NCI-H446 treated with DMSO at 0.1 percent for 48 hours (cell line): ENCODE measurements around the gene GPRIN2.
"Not testable (repeated sequence)": the region's sequence is repeated elsewhere in the genome, so short reads cannot be mapped to it uniquely, and the experiment has no call there.

Experiments
- DNase-seq: peaks from one replicate; lab custom pipeline; 2025; lab: John Stamatoyannopoulos, UW

Gene GPRIN2

GRCh38 chr10:46556515-46557318 is at the start of gene GPRIN2:
GPRIN2 (minus strand) TSS chr10:46556658; CDS start chr10:46550736, 5,922 bp downstream.
- DNase-seq: no peak

DNA sequence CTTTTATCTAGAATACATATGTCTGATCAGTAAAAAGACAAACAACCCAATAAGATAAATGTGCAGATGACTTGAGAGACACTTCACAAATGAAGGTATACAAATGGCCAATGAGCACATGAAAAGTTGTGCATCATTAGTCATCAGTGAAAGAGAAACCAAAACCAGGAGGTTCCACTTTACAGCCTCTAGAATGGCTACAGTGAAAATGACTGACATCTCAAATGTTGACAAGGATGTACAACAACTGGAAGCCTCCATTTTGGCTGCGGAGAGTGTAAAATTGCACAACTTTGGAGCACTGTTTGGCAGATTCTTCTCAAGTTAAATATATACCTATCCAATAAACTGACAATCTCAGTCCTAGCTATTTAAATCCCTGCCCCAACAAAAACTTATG is 44.1 kb upstream of the GPRIN2 start:
- not testable (repeated sequence) for DNase-seq

DNA sequence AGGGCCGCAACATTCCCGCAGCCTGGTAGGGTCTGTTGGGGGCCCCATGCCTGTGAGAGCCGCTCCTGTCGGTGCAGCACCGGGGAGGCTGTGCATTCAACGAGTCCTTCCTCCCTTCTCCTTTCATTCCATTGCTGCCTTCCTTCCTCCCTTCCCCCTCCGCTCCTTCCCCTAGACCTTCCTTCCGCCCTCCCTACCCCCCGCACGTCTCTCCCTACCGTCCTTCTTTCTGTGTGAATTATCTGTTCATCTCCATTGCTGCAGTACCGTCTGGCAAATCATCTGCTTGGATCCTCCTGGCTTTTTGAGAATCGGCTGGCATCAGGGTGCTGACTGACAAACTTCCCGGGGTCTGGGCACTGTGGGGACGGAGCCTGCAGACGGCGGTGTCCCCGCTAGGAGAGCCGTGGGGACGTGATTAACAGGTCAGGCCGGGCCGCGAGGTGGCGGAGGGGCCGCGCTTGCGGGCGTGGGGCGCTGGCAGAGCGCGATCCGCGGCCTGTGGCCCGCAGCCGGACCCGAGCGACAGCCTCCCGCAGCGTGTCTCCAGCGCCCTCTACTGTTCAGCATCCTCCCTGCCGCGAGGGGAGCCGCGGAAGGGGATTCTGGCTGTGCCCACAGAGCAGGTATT is 41.3 kb upstream of the GPRIN2 start:
- DNase-seq: not testable (repeated sequence)

DNA sequence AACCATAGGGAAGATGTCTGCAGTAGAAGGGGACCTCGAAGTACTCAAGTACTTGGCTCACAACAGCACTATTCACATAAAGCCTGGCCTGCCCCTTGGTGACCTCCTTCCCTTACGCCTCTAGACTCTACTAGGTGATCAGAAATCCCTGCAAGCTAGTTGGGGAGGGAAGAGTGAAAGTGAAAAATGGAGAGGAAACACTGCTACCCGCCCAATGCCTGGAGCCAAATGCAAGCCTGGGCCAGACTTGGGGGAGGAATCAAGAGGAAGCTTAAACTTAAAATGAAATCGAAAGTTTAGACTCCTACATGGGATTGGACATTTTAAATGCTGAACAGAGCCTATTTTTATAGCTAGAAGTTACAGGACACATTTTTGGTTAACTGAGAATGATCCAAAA is 40.1 kb upstream of the GPRIN2 start:
- DNase-seq: not testable (repeated sequence)

DNA sequence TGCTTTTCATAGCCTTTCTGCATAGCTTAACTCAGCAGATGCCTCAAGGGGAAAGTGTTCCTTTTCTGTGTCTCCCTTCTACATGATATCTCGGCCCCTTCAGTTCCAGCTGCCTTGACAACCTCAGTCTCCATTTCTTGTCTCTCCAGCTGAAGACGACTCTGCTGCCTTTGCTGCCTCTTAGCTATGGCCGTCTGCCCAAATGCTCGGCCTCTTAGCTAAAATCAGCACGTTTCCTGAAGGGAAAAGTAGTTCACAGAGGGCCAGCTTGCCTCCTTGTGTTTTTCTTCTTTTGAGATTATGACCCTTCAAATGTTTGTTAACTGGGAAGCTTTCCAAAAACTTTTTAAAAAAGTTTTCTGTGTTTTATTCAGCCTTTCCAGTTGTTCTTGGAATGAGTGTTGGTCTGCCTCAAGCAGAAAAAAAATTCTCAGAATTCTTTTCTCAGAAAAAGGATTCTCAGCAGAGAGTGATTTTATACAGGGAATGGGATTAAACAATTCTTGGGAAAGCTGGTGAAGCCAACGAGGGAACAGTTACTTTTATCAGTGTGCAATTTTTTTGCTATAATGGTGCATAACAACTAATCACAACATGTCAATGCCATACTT is 38.1 kb upstream of the GPRIN2 start:
- not testable (repeated sequence) for DNase-seq

GRCh38 chr10:46593307-46593706 is 36.8 kb upstream of the GPRIN2 start:
- not testable (repeated sequence) for DNase-seq

GRCh38 chr10:46591053-46591452 is 34.6 kb upstream of the GPRIN2 start:
- DNase-seq: not testable (repeated sequence)

GRCh38 chr10:46589589-46589988 is 33.1 kb upstream of the GPRIN2 start:
- DNase-seq: not testable (repeated sequence)

- DNase-seq: not testable (repeated sequence)
Measured at GRCh38 chr10:46588221-46588620, 31.8 kb upstream of the GPRIN2 start.

DNA sequence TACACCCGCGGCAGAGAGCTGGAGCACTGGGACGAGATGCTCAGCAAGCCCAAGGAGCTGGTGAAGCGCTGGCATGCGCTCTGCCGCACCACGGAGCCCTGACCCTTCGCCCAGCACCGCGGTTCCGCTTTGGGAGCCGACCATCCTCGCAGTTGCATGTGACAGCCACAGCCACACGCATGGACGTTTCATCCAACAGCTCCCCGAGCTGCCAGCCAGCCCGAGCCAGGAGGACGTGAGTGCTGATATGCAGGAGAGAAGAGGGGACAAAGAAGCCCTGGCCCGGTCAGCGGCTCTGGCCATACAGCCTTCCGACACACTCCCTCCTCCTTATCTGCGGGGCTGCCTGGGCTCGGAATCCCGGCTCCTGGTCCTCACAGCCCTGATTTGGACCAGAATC is 31.1 kb upstream of the GPRIN2 start:
- DNase-seq: not testable (repeated sequence)

- not testable (repeated sequence) for DNase-seq
Measured at GRCh38 chr10:46585246-46585645, 28.8 kb upstream of the GPRIN2 start.

DNA sequence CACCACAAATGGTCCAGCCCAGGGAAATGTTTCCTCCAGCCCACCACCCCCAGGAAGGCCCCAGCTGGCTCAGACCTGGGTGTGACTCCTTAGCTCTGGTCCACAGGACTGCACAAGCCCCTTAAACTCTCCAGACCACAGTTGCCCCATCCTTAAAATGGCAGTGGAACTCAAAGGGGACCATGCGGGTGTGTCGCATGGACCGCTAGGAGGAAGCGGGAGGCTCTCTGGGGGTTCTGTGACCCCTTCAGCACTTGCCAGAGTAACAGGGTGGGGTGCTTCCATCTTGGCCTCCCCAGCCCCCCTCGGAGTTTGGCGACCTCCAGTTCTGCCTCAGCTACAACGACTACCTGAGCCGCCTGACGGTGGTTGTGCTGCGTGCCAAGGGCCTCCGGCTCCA is 27.7 kb upstream of the GPRIN2 start:
- DNase-seq: not testable (repeated sequence)

DNA sequence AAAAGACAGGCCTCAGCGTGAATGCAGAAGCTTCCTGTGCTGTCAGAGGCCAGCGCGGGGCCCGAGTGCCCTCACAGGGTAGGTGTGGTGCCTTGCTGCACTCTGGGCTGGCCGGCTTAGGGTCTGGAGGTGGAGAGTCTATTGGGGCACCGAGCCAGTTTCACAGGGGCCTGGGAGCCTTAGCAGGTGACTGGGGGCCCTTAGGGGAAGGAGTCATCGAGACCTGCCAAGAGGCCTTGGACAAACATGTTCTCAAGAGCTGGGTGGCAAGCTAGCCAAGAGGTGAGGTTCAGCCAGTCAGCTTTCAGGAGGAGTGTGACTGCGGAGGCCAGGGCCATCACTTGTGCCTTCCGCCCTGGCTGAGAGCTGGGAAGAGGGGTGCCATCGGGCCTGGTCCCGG is 26.1 kb upstream of the GPRIN2 start:
- not testable (repeated sequence) for DNase-seq

DNA sequence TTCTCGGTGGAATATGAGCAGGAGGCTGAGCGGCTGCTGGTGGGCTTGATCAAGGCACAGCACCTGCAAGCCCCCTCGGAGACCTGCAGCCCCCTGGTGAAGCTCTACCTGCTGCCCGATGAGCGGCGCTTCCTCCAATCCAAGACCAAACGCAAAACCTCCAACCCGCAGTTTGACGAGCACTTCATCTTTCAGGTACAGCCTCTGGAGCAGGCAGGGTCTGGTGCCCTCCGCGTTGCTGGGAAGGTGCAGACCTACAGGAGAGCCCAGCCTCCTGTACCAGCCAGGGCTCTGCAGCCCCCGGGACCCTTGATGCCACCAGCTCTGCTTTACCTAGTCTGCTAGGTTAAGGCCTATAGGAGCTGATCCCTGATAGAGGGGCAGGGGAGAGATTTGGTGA is 25.5 kb upstream of the GPRIN2 start:
- not testable (repeated sequence) for DNase-seq

DNA sequence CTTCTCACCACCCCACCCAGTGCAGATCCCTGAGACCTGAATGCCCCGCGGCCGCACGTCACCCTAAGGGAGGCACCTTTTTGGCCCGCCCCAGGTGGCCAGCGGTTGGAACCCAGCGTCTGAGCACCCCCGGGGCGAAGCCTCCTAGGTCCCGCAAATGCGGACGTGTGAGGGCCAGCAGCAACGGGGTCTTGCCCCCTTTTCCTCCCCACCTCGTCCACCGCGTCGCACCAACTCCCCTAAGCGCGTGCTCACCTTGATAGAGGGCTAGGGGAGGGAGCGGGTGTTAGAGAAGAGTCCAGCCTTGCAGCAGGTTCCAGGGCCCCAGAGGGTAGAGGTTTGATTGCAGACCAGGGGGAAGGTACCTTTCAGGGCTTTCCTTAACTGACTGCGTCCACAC is 22.9 kb upstream of the GPRIN2 start:
- DNase-seq: not testable (repeated sequence)

DNA sequence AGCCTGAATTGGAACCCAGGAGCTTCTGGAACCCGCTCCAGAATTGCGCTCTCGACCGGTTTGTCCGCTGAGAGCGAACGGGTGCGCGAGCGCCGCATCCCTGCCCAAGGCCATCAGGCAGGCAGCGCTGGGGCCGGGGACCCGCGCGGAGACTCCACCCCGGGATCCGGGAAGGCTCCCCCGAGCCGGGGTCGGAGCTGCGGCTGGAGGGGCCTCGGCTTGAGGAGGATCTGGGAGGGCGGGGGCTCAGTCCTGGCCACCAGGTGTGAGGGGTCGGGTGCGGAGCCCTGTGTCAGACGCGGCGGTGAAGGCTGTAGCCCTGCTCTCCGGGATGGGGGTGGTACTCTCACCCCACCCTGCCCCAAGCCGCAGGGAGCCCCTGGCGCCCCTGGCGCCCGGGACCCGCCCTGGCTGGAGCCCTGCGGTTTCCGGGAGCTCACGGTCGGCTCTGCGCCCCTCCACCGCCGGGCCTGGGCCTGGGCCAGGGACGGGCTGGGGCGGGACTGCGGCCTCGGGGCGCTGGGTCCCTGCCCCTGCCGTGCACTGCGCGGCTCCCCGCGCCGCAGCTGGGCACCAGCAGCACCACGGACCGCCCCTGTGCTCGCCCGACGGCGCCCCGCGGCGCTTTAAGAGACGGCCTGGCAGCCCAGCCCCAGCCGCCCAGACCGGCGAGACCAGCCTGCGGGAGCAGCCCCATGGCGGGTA is 22.2 kb upstream of the GPRIN2 start, which contains the start of gene SYT15:
Gene SYT15 (plus strand): TSS at position 655 of the 705 bp plus-strand sequence. CDS start 41 bp downstream, at position 696.
- DNase-seq: not testable (repeated sequence)

DNA sequence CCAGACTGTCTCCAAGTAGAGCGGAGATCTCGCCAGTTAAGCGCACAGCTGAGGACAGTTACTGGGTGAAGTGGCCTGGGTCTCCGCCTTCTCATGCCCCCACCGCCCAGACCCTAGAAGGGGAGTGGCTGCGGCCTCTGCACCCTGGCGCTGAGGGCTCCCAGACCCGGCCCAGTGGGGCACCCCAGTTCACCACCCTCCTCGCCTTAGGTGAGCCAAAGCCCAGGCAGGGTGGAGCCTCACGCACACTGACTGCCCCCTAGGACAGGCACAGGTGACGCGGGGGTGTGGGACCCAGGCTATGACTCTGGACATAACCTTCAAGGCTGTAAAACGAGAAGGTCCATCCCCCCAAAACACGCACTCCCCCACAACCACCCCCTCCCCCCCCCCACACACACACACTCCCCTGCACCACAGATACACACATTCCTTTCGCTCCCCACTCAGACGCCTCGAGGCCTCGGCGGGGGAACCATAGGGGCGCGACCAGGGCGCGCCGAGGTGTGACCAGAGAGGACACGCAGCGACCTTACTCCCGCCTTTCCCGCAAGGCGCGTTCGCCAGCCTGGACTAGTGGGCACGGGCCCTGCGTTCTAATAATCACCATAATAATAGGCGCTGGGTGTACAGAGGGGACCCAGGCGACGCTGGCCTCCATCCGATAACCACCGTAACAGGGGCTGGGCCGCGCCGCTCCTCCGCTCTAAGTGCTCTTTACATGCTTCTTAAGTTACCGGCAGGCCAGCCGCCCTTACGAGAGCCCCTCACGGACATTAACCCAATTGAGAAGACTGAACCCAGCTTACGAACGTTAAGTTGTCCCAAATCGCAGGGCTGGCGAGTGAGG is 21.4 kb upstream of the GPRIN2 start:
- not testable (repeated sequence) for DNase-seq

- DNase-seq: not testable (repeated sequence)
Measured at GRCh38 chr10:46573884-46574283, 17.4 kb upstream of the GPRIN2 start.

DNA sequence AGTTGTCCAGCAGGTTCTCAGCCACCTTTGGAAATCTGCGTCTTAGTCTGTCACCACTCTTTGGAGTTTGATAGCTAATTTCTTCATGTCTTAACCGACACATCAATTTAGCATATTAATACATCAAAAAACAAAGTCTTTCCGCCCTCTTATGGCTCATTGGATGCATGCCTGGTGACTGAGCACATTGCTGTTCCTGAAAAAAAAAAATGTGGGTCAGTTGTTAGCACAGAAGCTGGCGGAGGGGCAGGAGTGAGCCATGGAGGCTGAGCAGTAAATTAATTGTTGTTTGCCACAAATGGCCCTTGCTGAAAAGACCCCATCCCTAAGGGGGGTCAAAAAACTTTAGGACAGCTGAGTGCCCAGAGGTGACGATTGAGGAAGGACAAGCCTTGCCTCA is 16.9 kb upstream of the GPRIN2 start:
- not testable (repeated sequence) for DNase-seq

DNA sequence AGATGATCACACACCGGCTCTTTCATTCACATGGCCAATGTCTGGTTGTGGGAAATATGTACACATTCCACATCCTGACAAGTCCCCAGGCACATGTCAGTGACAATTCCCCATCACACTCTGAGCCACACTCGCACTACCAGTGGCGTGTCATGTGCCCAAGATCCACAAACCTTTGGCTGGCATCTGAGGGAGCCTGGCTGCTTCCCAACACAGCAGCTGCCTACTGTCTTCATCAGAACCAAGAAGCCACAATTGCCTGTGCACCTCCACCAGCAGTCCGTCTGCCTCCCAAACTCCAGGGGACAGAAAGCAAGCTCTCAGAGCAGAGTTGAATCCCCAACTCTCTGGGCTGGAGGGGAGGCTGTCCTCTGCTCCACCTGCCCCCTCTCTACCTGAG is 16.3 kb upstream of the GPRIN2 start:
- DNase-seq: not testable (repeated sequence)

DNA sequence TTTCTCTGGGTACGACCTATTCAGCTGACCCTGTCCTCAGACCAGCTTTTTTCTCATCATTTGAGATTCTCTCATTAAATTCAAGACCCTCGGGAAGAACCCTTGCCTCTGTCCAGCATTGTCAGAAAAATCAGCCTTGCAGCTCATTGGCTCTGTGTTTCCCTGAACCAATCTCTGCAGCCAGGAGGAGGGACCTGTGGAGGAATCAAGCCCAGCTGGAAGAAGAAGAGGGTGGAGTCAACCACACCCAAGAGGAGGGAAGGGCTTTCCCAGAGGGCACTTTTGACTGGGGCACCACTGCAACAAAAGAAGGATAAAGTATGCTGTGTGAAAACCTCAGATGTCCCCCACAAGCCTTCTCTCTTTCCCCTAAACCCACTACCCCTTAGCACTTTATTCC is 14.2 kb upstream of the GPRIN2 start:
- DNase-seq: not testable (repeated sequence)
